Left ventricle myocardium inferior (tissue), 1 donor: Measurements from ENCODE around the gene DEFB124. TPM values are rescaled to one million over a fixed set of nuclear protein-coding genes. Genes with fewer than 3 reads are reported as not detected.
"Not testable (repeated sequence)": the region's sequence is repeated elsewhere in the genome, so short reads cannot be mapped to it uniquely, and the experiment has no call there.

Experiments
- DNase-seq: peaks from one replicate; pipeline ENCODE4 v3.0.0-alpha.2; 2020
- H3K27ac ChIP-seq: fragments of 200-600 bp; replicated peaks from 2 replicates; pipeline ENCODE4 v1.8.0; 2021
- H3K27me3 ChIP-seq: fragments of 200-600 bp; 2 replicates; pipeline ENCODE4 v1.8.0; 2021; ENCODE audit warnings: low read depth
- H3K36me3 ChIP-seq: fragments of 200-600 bp; 2 replicates; pipeline ENCODE4 v1.8.0; 2021
- H3K4me1 ChIP-seq: fragments of 200-600 bp; 2 replicates; pipeline ENCODE4 v1.8.0; 2021
- H3K4me3 ChIP-seq: fragments of 200-600 bp; 2 replicates; pipeline ENCODE4 v1.8.0; 2021; ENCODE audit warnings: mild to moderate bottlenecking, moderate library complexity
- H3K9me3 ChIP-seq: fragments of 200-600 bp; replicated peaks from 2 replicates; pipeline ENCODE4 v1.8.0; 2021
- CTCF ChIP-seq: fragments of 200-600 bp; IDR thresholded peaks from 2 replicates; pipeline ENCODE4 v1.8.0; 2021; ENCODE audit warnings: antibody characterized with exemption, mild to moderate bottlenecking, borderline replicate concordance
- intact Hi-C: fragments of 100-400 bp; cut with micrococcal nuclease; formaldehyde crosslinking; loops from one replicate; pipeline ENCODE4 v1.11.0; 2022
- total RNA-seq: library from RNA; stranded (reverse); fragmentation: NEBNext Ultra II Directional; extraction: Animal tissue kit (Norgen Biotek cat#: 25700); gene quantifications from one replicate; pipeline ENCODE4 v1.2.1, GENCODE V29; 2021
- donor health status: DM: no; HTN: yes; CAD: no; lungs with severe emphysema.

Gene DEFB124
- total RNA-seq, 1 donor from 2014 or later = not detected

GRCh38 chr20:31508517-31509244 lies 33.8 kb upstream of the DEFB124 start:
- intact Hi-C loops = no loop called here
- no peak for TF ChIP-seq CTCF

GRCh38 chr20:31505903-31506302 lies 31.0 kb upstream of the DEFB124 start:
- intact Hi-C loops = no loop called here
- no peak for TF ChIP-seq CTCF

More at GRCh38 chr20:31508517-31509244, 33.8 kb upstream of the DEFB124 start:
- DNase-seq = no peak
- Histone ChIP-seq H3K27ac (no peak overlapping the region), H3K4me1 (peaks cover under 1% of the 10 kb centered on the region), H3K36me3 (no peaks in the 10 kb centered on the region), H3K27me3 (peaks cover 27% of the 10 kb centered on the region), H3K9me3 (peaks cover 8% of the 10 kb centered on the region), H3K4me3 (no peak overlapping the region)

GRCh38 chr20:31502884-31503673 lies 28.2 kb upstream of the DEFB124 start:
- H3K27me3 ChIP-seq = peaks cover 28% of the 10 kb centered on the region
- DNase-seq = peak; percentile 87
- not testable (repeated sequence) for H3K9me3 ChIP-seq, H3K4me1 ChIP-seq, H3K4me3 ChIP-seq, H3K27ac ChIP-seq, H3K36me3 ChIP-seq
- intact Hi-C loops = loop anchor here (5.0 kb wide), 1 partner anchor 41 kb away; no protein-coding TSS in a partner anchor
- peak; percentile 98 for TF ChIP-seq CTCF

More at GRCh38 chr20:31505903-31506302, 31.0 kb upstream of the DEFB124 start:
- no peak overlapping the region for H3K27ac ChIP-seq
- H3K27me3 ChIP-seq = peaks cover 31% of the 10 kb centered on the region
- peaks cover 8% of the 10 kb centered on the region for H3K9me3 ChIP-seq
- no peaks in the 10 kb centered on the region for H3K36me3 ChIP-seq
- H3K4me1 ChIP-seq = no peaks in the 10 kb centered on the region
- H3K4me3 ChIP-seq = no peak overlapping the region
- DNase-seq = no peak

GRCh38 chr20:31500527-31500926 lies 25.6 kb upstream of the DEFB124 start:
- H3K4me1 ChIP-seq = peaks cover 25% of the 10 kb centered on the region
- H3K27ac ChIP-seq = no peak overlapping the region
- DNase-seq = no peak
- no peaks in the 10 kb centered on the region for H3K36me3 ChIP-seq
- peaks cover 33% of the 10 kb centered on the region for H3K27me3 ChIP-seq
- intact Hi-C loops = loop anchor here (5.0 kb wide), 1 partner anchor 38 kb away; no protein-coding TSS in a partner anchor
- H3K4me3 ChIP-seq = no peak overlapping the region
- TF ChIP-seq CTCF = no peak
- H3K9me3 ChIP-seq = no peaks in the 10 kb centered on the region

GRCh38 chr20:31497838-31498540 lies 23.1 kb upstream of the DEFB124 start:
- intact Hi-C loops = no loop called here
- DNase-seq = peak; percentile 65
- TF ChIP-seq CTCF = no peak
- H3K4me1 ChIP-seq = peaks cover 25% of the 10 kb centered on the region
- peak overlapping the region; percentile 76 for H3K27ac ChIP-seq
- peaks cover 43% of the 10 kb centered on the region for H3K27me3 ChIP-seq
- H3K36me3 ChIP-seq = no peaks in the 10 kb centered on the region
- no peaks in the 10 kb centered on the region for H3K9me3 ChIP-seq
- no peak overlapping the region for H3K4me3 ChIP-seq
